BLaER1 treated with 17β-estradiol and CSF1 and Interleukin-3, amounts not matched to agents 10 nM and 100 nM (cell line): ENCODE measurements around the gene FAF1.

ENCODE experiments used
- H3K27ac ChIP-seq, 11 experiments: shearing (Covaris generic); formaldehyde crosslinking; 2 replicates each; pipeline ENCODE4 v1.8.1; 2022
- H3K27me3 ChIP-seq, 11 experiments: shearing (Covaris generic); formaldehyde crosslinking; 2 replicates each; pipeline ENCODE4 v1.8.1; 2022
- H3K36me3 ChIP-seq, 11 experiments: shearing (Covaris generic); formaldehyde crosslinking; 2 replicates each; pipeline ENCODE4 v1.8.1; 2022
- H3K4me1 ChIP-seq, 10 experiments: shearing (Covaris generic); formaldehyde crosslinking; 2 replicates each; pipeline ENCODE4 v1.8.1; 2022
- H3K4me2 ChIP-seq, 11 experiments: shearing (Covaris generic); formaldehyde crosslinking; 2 replicates each; pipeline ENCODE4 v1.8.1; 2022
- H3K4me3 ChIP-seq, 10 experiments: shearing (Covaris generic); formaldehyde crosslinking; 2 replicates each; pipeline ENCODE4 v1.8.1; 2022
- H3K9ac ChIP-seq, 11 experiments: shearing (Covaris generic); formaldehyde crosslinking; 2 replicates each; pipeline ENCODE4 v1.8.1; 2022
- H3K9me3 ChIP-seq, 11 experiments: shearing (Covaris generic); formaldehyde crosslinking; replicated peaks in 1 of 11; 2 replicates each; pipeline ENCODE4 v1.8.1; 2022
- H4K20me1 ChIP-seq, 11 experiments: shearing (Covaris generic); formaldehyde crosslinking; 2 replicates each; pipeline ENCODE4 v1.8.1; 2022
- Cebpa-rat ChIP-seq, 11 experiments: shearing (Covaris generic); IDR thresholded peaks; 2 replicates each; pipeline ENCODE4 v1.8.1; 2022

The FAF1 gene

GRCh38 chr1:50859657-50860056 is 100.4 kb downstream of the FAF1 start:
- H3K4me2 ChIP-seq: no peak overlapping the region
- H3K27ac ChIP-seq: no peak overlapping the region
- H3K36me3 ChIP-seq: peaks cover 0 to 20% (median 16%) of the 10 kb centered on the region in 11 experiments; a peak in 13 of 22 replicates
- no peaks in the 10 kb centered on the region for H3K27me3 ChIP-seq
- H3K9me3 ChIP-seq: peaks cover 41 to 49% (median 44%) of the 10 kb centered on the region in 11 experiments
- H4K20me1 ChIP-seq: peaks cover 0 to 32% (median 4%) of the 10 kb centered on the region in 11 experiments; a peak in 5 of 22 replicates
- H3K4me1 ChIP-seq: no peaks in the 10 kb centered on the region
- TF ChIP-seq Cebpa-rat (IDR thresholded peaks at IDR 0.05): no peak
- H3K9ac ChIP-seq: no peak overlapping the region
- H3K4me3 ChIP-seq: no peak overlapping the region

DNA sequence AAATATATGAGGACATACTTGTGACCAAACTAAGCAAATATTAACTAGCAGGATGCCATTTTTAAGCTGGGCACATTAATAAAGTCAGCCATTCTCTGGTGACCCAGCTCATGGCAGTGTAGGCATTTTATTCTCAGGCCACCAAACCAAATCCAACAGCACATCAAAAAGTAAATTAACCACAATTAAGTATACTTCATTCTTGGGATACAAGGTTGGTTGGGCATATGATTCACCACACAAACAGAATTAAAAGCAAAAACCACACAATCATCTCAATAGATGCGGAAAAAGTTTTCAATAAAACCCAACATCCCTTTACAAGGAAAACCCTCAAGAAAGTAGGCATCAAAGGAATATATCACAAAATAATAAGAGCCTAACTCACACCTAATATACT is 101.3 kb downstream of the FAF1 start:
- peaks cover 41 to 49% (median 44%) of the 10 kb centered on the region in 11 experiments for H3K9me3 ChIP-seq
- peaks cover 0 to 32% (median 4%) of the 10 kb centered on the region in 11 experiments; a peak in 5 of 22 replicates for H4K20me1 ChIP-seq
- H3K4me2 ChIP-seq: no peak overlapping the region
- H3K4me3 ChIP-seq: no peak overlapping the region
- no peak overlapping the region for H3K9ac ChIP-seq
- no peaks in the 10 kb centered on the region for H3K4me1 ChIP-seq
- H3K27me3 ChIP-seq: no peaks in the 10 kb centered on the region
- TF ChIP-seq Cebpa-rat (IDR thresholded peaks at IDR 0.05): no peak
- no peak overlapping the region for H3K27ac ChIP-seq
- peaks cover 7 to 22% (median 17%) of the 10 kb centered on the region in 11 experiments; a peak in 14 of 22 replicates for H3K36me3 ChIP-seq

DNA sequence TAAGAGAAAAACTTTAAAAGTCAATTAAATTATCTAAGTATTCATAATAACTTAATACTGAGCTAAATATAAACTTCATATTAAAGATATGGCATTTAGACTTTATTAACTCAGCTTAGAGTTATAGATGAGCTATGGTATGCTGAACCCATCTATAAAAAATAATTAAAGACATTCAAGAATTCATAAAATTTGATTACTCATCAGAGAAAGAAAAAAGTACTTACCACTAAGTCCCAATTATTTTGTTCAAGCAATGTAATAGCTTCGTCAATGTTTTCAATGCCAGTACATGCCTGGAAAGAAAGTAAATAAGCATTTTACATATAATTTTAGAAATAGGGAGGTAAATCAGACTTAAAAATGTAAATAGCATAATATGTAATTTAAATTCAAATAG is 102.4 kb downstream of the FAF1 start:
- H3K9ac ChIP-seq: no peak overlapping the region
- no peaks in the 10 kb centered on the region for H3K27me3 ChIP-seq
- H3K4me3 ChIP-seq: no peak overlapping the region
- peaks cover 33 to 39% (median 35%) of the 10 kb centered on the region in 11 experiments for H3K9me3 ChIP-seq
- H3K36me3 ChIP-seq: peaks cover 7 to 22% (median 17%) of the 10 kb centered on the region in 11 experiments; a peak in 14 of 22 replicates
- peaks cover 0 to 32% (median 4%) of the 10 kb centered on the region in 11 experiments; a peak in 5 of 22 replicates for H4K20me1 ChIP-seq
- no peak overlapping the region for H3K27ac ChIP-seq
- H3K4me1 ChIP-seq: no peaks in the 10 kb centered on the region
- H3K4me2 ChIP-seq: no peak overlapping the region
- TF ChIP-seq Cebpa-rat (IDR thresholded peaks at IDR 0.05): no peak

GRCh38 chr1:50853325-50853724 is 106.7 kb downstream of the FAF1 start:
- H3K4me2 ChIP-seq: no peak overlapping the region
- H3K27ac ChIP-seq: no peak overlapping the region
- no peaks in the 10 kb centered on the region for H3K27me3 ChIP-seq
- H3K4me3 ChIP-seq: no peak overlapping the region
- no peak for TF ChIP-seq Cebpa-rat (IDR thresholded peaks at IDR 0.05)
- H4K20me1 ChIP-seq: peaks cover 0 to 11% (median 0%) of the 10 kb centered on the region in 11 experiments; a peak in 1 of 22 replicates
- H3K9ac ChIP-seq: no peak overlapping the region
- no peaks in the 10 kb centered on the region for H3K4me1 ChIP-seq
- peaks cover 0 to 10% (median 7%) of the 10 kb centered on the region in 11 experiments; a peak in 5 of 22 replicates for H3K36me3 ChIP-seq
- peaks cover under 1 to 10% (median 6%) of the 10 kb centered on the region in 11 experiments; a peak in 18 of 22 replicates for H3K9me3 ChIP-seq

DNA sequence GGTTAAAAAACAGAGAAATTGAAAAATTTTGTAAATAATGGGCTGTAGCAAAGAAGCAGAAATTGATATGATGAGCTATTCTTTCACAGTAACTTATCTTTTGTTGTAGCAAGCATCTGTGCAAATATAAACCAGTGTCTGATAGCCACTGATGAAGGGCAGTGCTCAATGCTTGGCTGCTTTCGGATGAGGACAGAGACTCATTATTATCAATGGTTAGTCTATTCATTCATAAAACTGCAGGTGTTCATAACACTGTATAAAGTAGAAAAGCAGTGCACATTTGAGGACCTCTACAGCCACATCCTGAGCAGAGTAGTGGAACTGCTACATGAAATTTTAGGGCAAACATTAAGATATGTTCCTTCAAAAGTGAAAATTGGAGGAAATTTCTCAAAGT is 107.2 kb downstream of the FAF1 start:
- Histone ChIP-seq H4K20me1 (peaks cover 0 to 7% (median 0%) of the 10 kb centered on the region in 11 experiments; a peak in 1 of 22 replicates), H3K4me1 (no peaks in the 10 kb centered on the region), H3K9ac (no peak overlapping the region), H3K4me3 (no peak overlapping the region), H3K27ac (no peak overlapping the region), H3K27me3 (no peaks in the 10 kb centered on the region), H3K4me2 (no peak overlapping the region), H3K36me3 (peaks cover 0 to 13% (median 7%) of the 10 kb centered on the region in 11 experiments; a peak in 5 of 22 replicates), H3K9me3 (peaks cover 5 to 13% (median 11%) of the 10 kb centered on the region in 11 experiments; a peak in 19 of 22 replicates)
- TF ChIP-seq Cebpa-rat (IDR thresholded peaks at IDR 0.05): no peak

DNA sequence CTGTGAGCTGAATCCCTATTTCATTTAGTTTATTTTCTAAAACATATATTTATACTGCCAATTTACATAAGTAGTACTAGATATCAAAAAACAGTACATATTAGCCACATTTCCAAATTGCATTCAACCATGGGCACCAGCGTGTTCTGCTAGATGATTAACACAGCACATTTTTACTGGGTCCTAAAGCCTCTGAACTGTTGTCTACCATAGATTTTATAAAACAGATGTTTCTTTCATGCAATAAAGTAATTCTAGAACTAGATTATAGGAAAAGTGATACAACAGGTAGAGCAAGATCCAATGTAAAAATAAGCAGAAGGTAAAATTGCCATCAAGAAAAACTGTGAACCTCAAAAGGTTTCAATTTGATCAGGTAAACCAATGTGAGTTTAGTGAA is 108.6 kb downstream of the FAF1 start:
- peaks cover 0 to 4% (median 0%) of the 10 kb centered on the region in 11 experiments; a peak in 2 of 22 replicates for H4K20me1 ChIP-seq
- H3K9ac ChIP-seq: no peak overlapping the region
- peaks cover 0 to 4% (median 0%) of the 10 kb centered on the region in 10 experiments; a peak in 1 of 20 replicates for H3K4me1 ChIP-seq
- no peak for TF ChIP-seq Cebpa-rat (IDR thresholded peaks at IDR 0.05)
- H3K4me3 ChIP-seq: no peak overlapping the region
- peaks cover 0 to 20% (median 13%) of the 10 kb centered on the region in 11 experiments; a peak in 6 of 22 replicates for H3K36me3 ChIP-seq
- no peaks in the 10 kb centered on the region for H3K27me3 ChIP-seq
- H3K9me3 ChIP-seq: peaks cover 15 to 27% (median 23%) of the 10 kb centered on the region in 11 experiments; a peak in 20 of 22 replicates
- no peak overlapping the region for H3K27ac ChIP-seq
- no peak overlapping the region for H3K4me2 ChIP-seq

DNA sequence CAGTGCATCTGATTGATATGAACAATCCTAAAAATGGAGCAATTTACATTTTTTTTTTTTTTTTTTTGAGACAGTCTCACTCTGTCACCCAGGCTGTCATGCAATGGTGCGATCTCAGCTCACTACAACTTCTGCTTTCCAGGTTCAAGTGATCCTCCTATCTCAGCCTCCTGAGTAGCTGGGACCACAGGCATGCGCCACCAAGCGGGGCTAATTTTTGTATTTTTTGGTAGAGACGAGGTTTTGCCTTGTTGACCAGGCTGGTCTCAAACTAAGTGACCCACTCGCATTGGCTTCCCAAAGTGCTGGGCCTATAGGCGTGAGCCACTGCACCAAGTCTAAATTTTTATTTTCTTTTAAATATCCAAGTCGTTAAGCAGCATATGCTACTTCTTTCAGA is 109.0 kb downstream of the FAF1 start:
- Histone ChIP-seq H3K4me2 (no peak overlapping the region), H3K9ac (no peak overlapping the region), H3K4me1 (peaks cover 0 to 8% (median 0%) of the 10 kb centered on the region in 10 experiments; a peak in 1 of 20 replicates), H4K20me1 (peaks cover 0 to 8% (median 0%) of the 10 kb centered on the region in 11 experiments; a peak in 2 of 22 replicates), H3K4me3 (no peak overlapping the region), H3K27me3 (no peaks in the 10 kb centered on the region), H3K27ac (no peak overlapping the region), H3K9me3 (peaks cover 15 to 30% (median 23%) of the 10 kb centered on the region in 11 experiments), H3K36me3 (peaks cover 0 to 24% (median 12%) of the 10 kb centered on the region in 11 experiments; a peak in 6 of 22 replicates)
- no peak for TF ChIP-seq Cebpa-rat (IDR thresholded peaks at IDR 0.05)

DNA sequence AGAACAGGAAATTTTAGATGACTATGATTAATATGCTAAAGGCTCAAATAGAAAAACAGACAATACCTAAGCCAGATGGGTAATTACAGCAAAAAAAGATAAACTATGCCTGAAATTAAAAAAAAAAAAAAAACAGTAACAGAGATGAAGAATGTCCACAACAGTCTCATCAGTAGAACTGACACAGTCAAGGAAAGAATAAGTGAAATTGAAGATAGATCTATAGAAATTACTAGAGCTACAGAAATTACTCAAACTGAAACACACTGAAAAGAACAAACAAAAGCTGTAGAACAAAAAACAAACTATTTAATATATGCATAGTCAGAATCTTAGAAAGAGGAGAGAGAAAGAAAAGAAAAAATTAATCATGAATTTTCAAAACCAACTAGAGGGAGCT is 112.8 kb downstream of the FAF1 start:
- Histone ChIP-seq H3K36me3 (peaks cover 0 to 25% (median 11%) of the 10 kb centered on the region in 11 experiments; a peak in 6 of 22 replicates), H3K9me3 (peaks cover 15 to 31% (median 23%) of the 10 kb centered on the region in 11 experiments), H3K4me3 (no peak overlapping the region), H3K27ac (no peak overlapping the region), H3K4me2 (no peak overlapping the region), H3K9ac (no peak overlapping the region), H3K27me3 (no peaks in the 10 kb centered on the region), H3K4me1 (peaks cover 0 to 8% (median 0%) of the 10 kb centered on the region in 10 experiments; a peak in 1 of 20 replicates), H4K20me1 (peaks cover 0 to 15% (median 0%) of the 10 kb centered on the region in 11 experiments; a peak in 2 of 22 replicates)
- TF ChIP-seq Cebpa-rat (IDR thresholded peaks at IDR 0.05): no peak

GRCh38 chr1:50846224-50846839 is 113.7 kb downstream of the FAF1 start:
- no peak overlapping the region for H3K9ac ChIP-seq
- peaks cover 0 to 8% (median 0%) of the 10 kb centered on the region in 10 experiments; a peak in 1 of 20 replicates for H3K4me1 ChIP-seq
- no peak overlapping the region for H3K4me3 ChIP-seq
- H3K27me3 ChIP-seq: no peaks in the 10 kb centered on the region
- no peak for TF ChIP-seq Cebpa-rat (IDR thresholded peaks at IDR 0.05)
- no peak overlapping the region for H3K27ac ChIP-seq
- peaks cover 0 to 15% (median 0%) of the 10 kb centered on the region in 11 experiments; a peak in 2 of 22 replicates for H4K20me1 ChIP-seq
- no peak overlapping the region; a peak in 1 of 22 replicates for H3K4me2 ChIP-seq
- H3K9me3 ChIP-seq: peaks cover 15 to 31% (median 23%) of the 10 kb centered on the region in 11 experiments
- peaks cover 0 to 25% (median 11%) of the 10 kb centered on the region in 11 experiments; a peak in 6 of 22 replicates for H3K36me3 ChIP-seq
